ENCODE data around the gene M6PR.
"Not testable (repeated sequence)": the region's sequence is repeated elsewhere in the genome, so short reads cannot be mapped to it uniquely, and the experiment has no call there.

Gene M6PR

GRCh38 chr12:8914716-8915526 is 34.5 kb downstream of the M6PR start:
- Histone ChIP-seq H3K4me1 (ENCODE audit: insufficient read depth, poor library complexity, severe bottlenecking) (no peaks in the 10 kb centered on the region), H3K9me3 (ENCODE audit: severe bottlenecking) (no peaks in the 10 kb centered on the region), H3K36me3 (ENCODE audit: low read depth) (no peaks in the 10 kb centered on the region), H3K27ac (ENCODE audit: poor library complexity, severe bottlenecking) (peak overlapping the region; percentile 75), H3K4me3 (ENCODE audit: severe bottlenecking) (peak overlapping the region; percentile 51), H3K27me3 (ENCODE audit: insufficient read depth, poor library complexity, severe bottlenecking) (no peaks in the 10 kb centered on the region)
- TF ChIP-seq CTCF (IDR thresholded peaks at IDR 0.05; ENCODE audit: poor library complexity, severe bottlenecking) = no peak
- ATAC-seq (ENCODE audit: low read depth) = peak; percentile 89
- DNase-seq (ENCODE audit: low spot score) = peak; percentile 40

- not testable (repeated sequence) for H3K27me3 ChIP-seq (ENCODE audit: insufficient read depth, poor library complexity, severe bottlenecking); H3K9me3 ChIP-seq (ENCODE audit: severe bottlenecking); H3K36me3 ChIP-seq (ENCODE audit: low read depth); H3K4me1 ChIP-seq (ENCODE audit: insufficient read depth, poor library complexity, severe bottlenecking)
- DNase-seq (ENCODE audit: low spot score) (peak; percentile 33), ATAC-seq (ENCODE audit: low read depth) (peak; percentile 53)
- peak within 1 kb of the TSS; percentile 51 for H3K4me3 ChIP-seq (ENCODE audit: severe bottlenecking)
- peak within 1 kb of the TSS; percentile 75 for H3K27ac ChIP-seq (ENCODE audit: poor library complexity, severe bottlenecking)
These were observed 35.3 kb downstream of the M6PR start, which contains the start of gene PHC1 for GRCh38 chr12:8914033-8914715. Gene PHC1, plus strand, starts transcription at chr12:8914509. Its CDS starts 3,169 bp downstream, at chr12:8917678.

- Histone ChIP-seq H3K4me3 (ENCODE audit: severe bottlenecking) (peak overlapping the region; percentile 51), H3K27me3 (ENCODE audit: insufficient read depth, poor library complexity, severe bottlenecking) (no peaks in the 10 kb centered on the region), H3K4me1 (ENCODE audit: insufficient read depth, poor library complexity, severe bottlenecking) (no peaks in the 10 kb centered on the region), H3K27ac (ENCODE audit: poor library complexity, severe bottlenecking) (peak overlapping the region; percentile 75), H3K9me3 (ENCODE audit: severe bottlenecking) (no peaks in the 10 kb centered on the region), H3K36me3 (ENCODE audit: low read depth) (no peaks in the 10 kb centered on the region)
- DNase-seq (ENCODE audit: low spot score) = no peak
- TF ChIP-seq CTCF (IDR thresholded peaks at IDR 0.05; ENCODE audit: poor library complexity, severe bottlenecking) = no peak
- ATAC-seq (ENCODE audit: low read depth) = no peak
These were observed 35.8 kb downstream of the M6PR start for GRCh38 chr12:8913702-8914032.

GRCh38 chr12:8912914-8913313 is 36.5 kb downstream of the M6PR start:
- no peaks in the 10 kb centered on the region for H3K4me1 ChIP-seq (ENCODE audit: insufficient read depth, poor library complexity, severe bottlenecking)
- TF ChIP-seq CTCF (IDR thresholded peaks at IDR 0.05; ENCODE audit: poor library complexity, severe bottlenecking) = peak; percentile 6
- ATAC-seq (ENCODE audit: low read depth) (0 out of 3 replicates have a peak, but pooled peaks have one; percentile 15), DNase-seq (ENCODE audit: low spot score) (no peak)
- H3K36me3 ChIP-seq (ENCODE audit: low read depth) = no peaks in the 10 kb centered on the region
- peak overlapping the region; percentile 75 for H3K27ac ChIP-seq (ENCODE audit: poor library complexity, severe bottlenecking)
- H3K27me3 ChIP-seq (ENCODE audit: insufficient read depth, poor library complexity, severe bottlenecking) = no peaks in the 10 kb centered on the region
- no peaks in the 10 kb centered on the region for H3K9me3 ChIP-seq (ENCODE audit: severe bottlenecking)
- no peak overlapping the region for H3K4me3 ChIP-seq (ENCODE audit: severe bottlenecking)

GRCh38 chr12:8911606-8912268 is 37.7 kb downstream of the M6PR start:
- no peaks in the 10 kb centered on the region for H3K4me1 ChIP-seq (ENCODE audit: insufficient read depth, poor library complexity, severe bottlenecking)
- no peak for TF ChIP-seq CTCF (IDR thresholded peaks at IDR 0.05; ENCODE audit: poor library complexity, severe bottlenecking)
- ATAC-seq (ENCODE audit: low read depth) = no peak
- H3K27me3 ChIP-seq (ENCODE audit: insufficient read depth, poor library complexity, severe bottlenecking) = no peaks in the 10 kb centered on the region
- no peak for DNase-seq (ENCODE audit: low spot score)
- no peaks in the 10 kb centered on the region for H3K9me3 ChIP-seq (ENCODE audit: severe bottlenecking)
- H3K4me3 ChIP-seq (ENCODE audit: severe bottlenecking) = no peak overlapping the region
- H3K36me3 ChIP-seq (ENCODE audit: low read depth) = no peaks in the 10 kb centered on the region
- no peak overlapping the region for H3K27ac ChIP-seq (ENCODE audit: poor library complexity, severe bottlenecking)

Measured in RWPE2 (cell line).